Psoas muscle (tissue), 8 donors: ENCODE results near the gene LRRC28. TPM values are rescaled to one million over a fixed set of nuclear protein-coding genes. Genes with fewer than 3 reads are reported as not detected.

ENCODE experiments used
- ATAC-seq, 4 donors: fragments of 200-7000 bp; cut with Tn5 transposase; one replicate each; pipeline ENCODE4 v1.9.1; 2020; ENCODE audit warnings: moderate library complexity in 3 of 4, mild to moderate bottlenecking in 2 of 4
- DNase-seq, 2 donors: peaks; one replicate each; pipeline ENCODE4 v3.0.0-alpha.2; 2020
- H3K27ac ChIP-seq: fragments of 200-600 bp; one replicate; pipeline ENCODE4 v1.8.0; 2022
- H3K27me3 ChIP-seq, 3 donors: fragments of 200-600 bp in 1 of 3; one replicate each; pipeline versions ENCODE4 v1.6.1 to v1.8.0; 2013 to 2022; ENCODE audit warnings: low read length in 2 of 3, mild to moderate bottlenecking in 2 of 3, moderate library complexity in 1 of 3; ENCODE audit not compliant: insufficient read depth in 3 of 3
- H3K36me3 ChIP-seq, 2 donors: fragments of 200-600 bp in 1 of 2; one replicate each; pipeline versions ENCODE4 v1.6.1 to v1.8.0; 2013 to 2022; ENCODE audit warnings: low read depth in 1 of 2, mild to moderate bottlenecking in 1 of 2, moderate library complexity in 1 of 2; ENCODE audit not compliant: insufficient read depth in 1 of 2
- H3K4me1 ChIP-seq: fragments of 200-600 bp; one replicate; pipeline ENCODE4 v1.8.0; 2022
- H3K4me3 ChIP-seq: fragments of 200-600 bp; one replicate; pipeline ENCODE4 v1.8.0; 2022; ENCODE audit warnings: mild to moderate bottlenecking
- H3K9me3 ChIP-seq: fragments of 200-600 bp; one replicate; pipeline ENCODE4 v1.8.0; 2022
- CTCF ChIP-seq: fragments of 200-600 bp; IDR thresholded peaks from one replicate; pipeline ENCODE4 v1.8.0; 2022; ENCODE audit warnings: antibody characterized with exemption
- WGBS, 3 donors: extraction: QIAGEN DNeasy Blood & Tissue Kit; methylation state at CpG; one replicate each; pipeline versions ENCODE4 v1.1.6 to v1.1.7; 2013; 5-methylcytosine and 5-hydroxymethylcytosine counted together
- intact Hi-C, 2 donors: fragments of 100-400 bp; cut with DNase I; formaldehyde crosslinking; loops; one replicate each; pipeline versions ENCODE4 v1.11.0 to v1.14.2; 2022
- long read RNA-seq, 2 donors: library from polyadenylated mRNA; unstranded; transcript quantifications; one replicate each; pipeline ENCODE4 v2.0.0, GENCODE V29; 2021
- polyA plus RNA-seq, 3 donors: library from polyadenylated mRNA; stranded (reverse); fragments of 200-250 nt; gene quantifications; one replicate each; pipeline ENCODE4 v1.2.3, GENCODE V29; 2013
- total RNA-seq, 4 donors: library from RNA; stranded (reverse); fragmentation: NEBNext Ultra II Directional in 2 of 4; extraction: Animal tissue kit (Norgen Biotek cat#: 25700) in 2 of 4; gene quantifications; one replicate each; pipeline versions ENCODE4 v1.2.1 to v1.2.4, GENCODE V29; 2021 to 2023
- donor health status: healthy with polysubstance abuse.
- donor health status: DM: no; HTN: no; CAD: no; lungs with moderate emphysema.
- donor health status: Bipolar disorder and iron deficiency.
- donor health status: healthy.
- donor health status: DM: yes; HTN: yes; CAD: no.
- donor health status: DM: no; HTN: no; CAD: no.
- donor health status: DM: no; HTN: no; CAD: no.
- donor health status: DM: yes; HTN: yes; CAD: no.

The LRRC28 gene
- total RNA-seq (10 to 100 TPM; 17.6 to 21.2 (median 20.1) TPM), polyA plus RNA-seq (10 to 100 TPM in 2 of 3 donors, 1 to 10 TPM in 1; 8.4 to 31.2 (median 24.2) TPM)
- long read RNA-seq, donor 1, full-length matches to known transcripts = 9 of 18 reads
- long read RNA-seq, donor 1, partial matches to known transcripts = 2 of 18 reads
- long read RNA-seq, donor 1, other reads (novel, unspliced or antisense) = 7 of 18 reads
- long read RNA-seq, donor 2, full-length matches to known transcripts = 12 of 27 reads
- long read RNA-seq, donor 2, partial matches to known transcripts = 2 of 27 reads
- long read RNA-seq, donor 2, other reads (novel, unspliced or antisense) = 13 of 27 reads

GRCh38 chr15:99250857-99251841 is at the start of gene LRRC28:
Gene LRRC28 (plus strand): TSS chr15:99251481. CDS start chr15:99255958, 4,477 bp downstream.
- Histone ChIP-seq H3K4me1 (peaks cover 23% of the 10 kb centered on the region), H3K27me3 (no peaks in the 10 kb centered on the region), H3K9me3 (no peaks in the 10 kb centered on the region), H3K36me3 (peaks cover 0 to 5% of the 10 kb centered on the region in 2 donors), H3K4me3 (peak within 1 kb of the TSS; percentile 82), H3K27ac (peak within 1 kb of the TSS; percentile 98)
- DNase-seq (peak; percentile 98 to 99), ATAC-seq (peak; percentile 92 to 96 (median 94))
- WGBS, 3 donors = 0% methylated on average over 57 to 90 of the region's 90 CpGs
- intact Hi-C loops = loop anchor here in 1 of 2 donors (5.0 kb wide), 1 partner anchor 129 kb away; no protein-coding TSS in a partner anchor
- no peak for TF ChIP-seq CTCF

GRCh38 chr15:99202176-99202552 is 49.1 kb upstream of the LRRC28 start:
- WGBS, 3 donors = 33 to 61% (median 52%) methylated on average over 2 of the region's 2 CpGs
- ATAC-seq = no peak

DNA sequence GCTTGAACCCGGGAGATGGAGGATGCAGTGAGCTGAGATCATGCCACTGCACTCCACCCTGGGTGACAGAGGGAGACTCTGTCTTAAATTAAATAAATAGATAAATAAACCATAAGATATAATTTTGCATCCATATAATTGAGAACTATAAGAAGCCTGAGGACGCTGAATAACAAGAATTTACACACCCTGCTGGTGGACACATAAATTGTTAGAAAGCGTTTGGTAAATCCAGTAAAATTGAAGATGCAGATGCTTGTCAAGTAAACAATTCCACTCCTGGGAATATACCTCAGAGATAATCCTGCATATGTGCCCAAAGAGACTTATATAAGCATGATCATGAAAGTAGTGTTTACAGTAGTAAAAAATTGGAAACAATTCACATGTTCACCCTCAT is 43.6 kb upstream of the LRRC28 start:
- Histone ChIP-seq H3K36me3 (no peaks in the 10 kb centered on the region), H3K27me3 (no peaks in the 10 kb centered on the region), H3K4me1 (peaks cover 4% of the 10 kb centered on the region), H3K9me3 (no peaks in the 10 kb centered on the region), H3K4me3 (no peak overlapping the region), H3K27ac (no peak overlapping the region)
- no peak for DNase-seq
- ATAC-seq = no peak
- TF ChIP-seq CTCF = no peak
- WGBS, 3 donors = 87 to 91% (median 89%) methylated on average over 3 of the region's 3 CpGs
- intact Hi-C loops = no loop called here

More at GRCh38 chr15:99202176-99202552, 49.1 kb upstream of the LRRC28 start:
- no peak for TF ChIP-seq CTCF
- no peak overlapping the region for H3K4me3 ChIP-seq
- H3K27me3 ChIP-seq = no peaks in the 10 kb centered on the region
- H3K9me3 ChIP-seq = no peaks in the 10 kb centered on the region
- H3K4me1 ChIP-seq = no peaks in the 10 kb centered on the region
- intact Hi-C loops = no loop called here
- H3K27ac ChIP-seq = no peak overlapping the region
- no peak for DNase-seq
- H3K36me3 ChIP-seq = peaks cover 0 to 25% of the 10 kb centered on the region in 2 donors

DNA sequence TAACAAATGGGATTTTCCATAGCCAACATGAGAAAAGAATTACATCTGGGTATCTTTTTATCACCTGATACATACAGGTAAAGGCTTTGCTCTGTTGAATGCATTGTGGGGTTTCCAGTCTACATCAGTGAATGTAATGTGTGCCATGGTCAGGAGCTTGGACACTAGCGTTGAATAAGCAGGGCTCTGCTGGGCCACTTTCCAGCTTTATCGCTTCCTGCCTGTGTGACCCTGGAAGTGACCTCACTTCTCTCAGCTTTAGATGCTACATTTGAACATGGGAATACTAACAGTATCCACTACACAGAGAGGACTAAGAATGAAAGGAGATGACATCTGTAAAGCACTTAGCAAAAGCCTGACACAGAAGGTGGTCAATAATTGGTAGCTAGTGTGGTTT is 42.0 kb upstream of the LRRC28 start:
- no peak for ATAC-seq
- Histone ChIP-seq H3K4me1 (peaks cover 17% of the 10 kb centered on the region), H3K27me3 (no peaks in the 10 kb centered on the region), H3K27ac (no peak overlapping the region), H3K9me3 (no peaks in the 10 kb centered on the region), H3K36me3 (no peaks in the 10 kb centered on the region), H3K4me3 (no peak overlapping the region)
- no peak for DNase-seq
- intact Hi-C loops = no loop called here
- no peak for TF ChIP-seq CTCF
- WGBS, 3 donors = 59 to 64% (median 61%) methylated on average over 2 of the region's 2 CpGs
